HUES64 (cell line): ENCODE data around the gene WFIKKN1.

Experiments used
- H3K27ac ChIP-seq: 2 replicates; pipeline ENCODE4 v1.7.0; 2013; ENCODE audit warnings: low read depth, low read length, inconsistent platforms
- H3K27me3 ChIP-seq: 2 replicates; pipeline ENCODE4 v1.6.1; 2013; ENCODE audit warnings: mild to moderate bottlenecking, low read length; ENCODE audit not compliant: insufficient read depth
- H3K36me3 ChIP-seq: 2 replicates; pipeline ENCODE4 v1.6.1; 2013; ENCODE audit warnings: mild to moderate bottlenecking, low read length; ENCODE audit not compliant: insufficient read depth
- H3K4me1 ChIP-seq: 2 replicates; pipeline ENCODE4 v1.6.1; 2013; ENCODE audit warnings: mild to moderate bottlenecking, low read length, moderate library complexity; ENCODE audit not compliant: insufficient read depth
- H3K4me3 ChIP-seq: 2 replicates; pipeline ENCODE4 v1.5.1; 2013; ENCODE audit warnings: mild to moderate bottlenecking, low read length, moderate library complexity
- H3K9ac ChIP-seq: 2 replicates; pipeline ENCODE4 v1.6.1; 2013; ENCODE audit warnings: mild to moderate bottlenecking, low read depth, low read length
- H3K9me3 ChIP-seq: 2 replicates; pipeline ENCODE4 v1.6.1; 2013; ENCODE audit warnings: low read depth, low read length; ENCODE audit not compliant: insufficient read depth
- WGBS: fragments of 150-250, 120-280 bp; methylation state at CpG from one replicate; pipeline ENCODE4 v1.1.7; 2013; ENCODE audit warnings: missing lambda C conversion rate; 5-methylcytosine and 5-hydroxymethylcytosine counted together

Gene WFIKKN1

GRCh38 chr16:588889-589657, 41.7 kb upstream of the WFIKKN1 start:
- Histone ChIP-seq H3K27me3 (peaks cover 29% of the 10 kb centered on the region), H3K4me3 (peak overlapping the region; percentile 99), H3K9ac (peak overlapping the region; percentile 99), H3K36me3 (0 out of 2 replicates have a peak, but pooled peaks cover 2% of the 10 kb centered on the region), H3K9me3 (no peaks in the 10 kb centered on the region), H3K4me1 (peaks cover 4% of the 10 kb centered on the region; the same call in 1 of the 2 replicates), H3K27ac (peak overlapping the region; percentile 100)
- under 1% methylated on average over 107 of the region's 107 CpGs for WGBS

DNA sequence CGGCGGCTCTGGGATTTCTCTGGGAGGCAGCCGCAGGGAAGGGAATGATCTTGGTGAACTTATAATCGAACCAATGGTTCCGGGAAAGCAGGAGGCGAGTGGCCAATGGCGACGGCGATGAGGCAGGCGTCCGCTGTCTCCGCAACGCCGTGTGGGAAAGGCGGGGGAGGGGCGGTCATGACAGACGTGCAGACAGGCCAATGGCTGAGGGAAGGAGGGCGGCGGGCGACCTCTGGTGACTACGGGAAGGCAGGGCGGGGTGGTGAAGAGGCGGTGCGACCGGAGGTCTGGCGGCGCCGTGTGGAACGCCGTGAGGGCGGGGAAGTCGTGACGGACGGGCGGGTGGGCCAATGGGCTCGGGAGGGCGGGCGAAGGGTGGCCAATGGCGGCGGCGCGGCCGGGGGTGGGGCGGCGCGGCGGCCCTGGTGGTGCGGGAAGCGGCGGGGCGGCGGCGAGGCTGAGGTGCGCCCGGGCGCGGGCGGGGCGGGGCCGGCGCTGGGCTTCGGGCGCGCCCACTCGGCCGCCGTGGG, 41.1 kb upstream of the WFIKKN1 start, which contains the start of gene RAB40C:
Gene RAB40C, plus strand, starts transcription at position 409 of the 530 bp plus-strand sequence. CDS start 226 bp downstream, outside the sequence.
- peaks cover 4% of the 10 kb centered on the region; the same call in 1 of the 2 replicates for H3K4me1 ChIP-seq
- 0 out of 2 replicates have a peak, but pooled peaks cover 2% of the 10 kb centered on the region for H3K36me3 ChIP-seq
- under 1% methylated on average over 67 of the region's 67 CpGs for WGBS
- H3K27me3 ChIP-seq, result peaks cover 29% of the 10 kb centered on the region
- H3K27ac ChIP-seq, result peak within 1 kb of the TSS; percentile 100
- peak within 1 kb of the TSS; percentile 99 for H3K4me3 ChIP-seq
- H3K9me3 ChIP-seq, result no peaks in the 10 kb centered on the region
- peak within 1 kb of the TSS; percentile 99 for H3K9ac ChIP-seq

DNA sequence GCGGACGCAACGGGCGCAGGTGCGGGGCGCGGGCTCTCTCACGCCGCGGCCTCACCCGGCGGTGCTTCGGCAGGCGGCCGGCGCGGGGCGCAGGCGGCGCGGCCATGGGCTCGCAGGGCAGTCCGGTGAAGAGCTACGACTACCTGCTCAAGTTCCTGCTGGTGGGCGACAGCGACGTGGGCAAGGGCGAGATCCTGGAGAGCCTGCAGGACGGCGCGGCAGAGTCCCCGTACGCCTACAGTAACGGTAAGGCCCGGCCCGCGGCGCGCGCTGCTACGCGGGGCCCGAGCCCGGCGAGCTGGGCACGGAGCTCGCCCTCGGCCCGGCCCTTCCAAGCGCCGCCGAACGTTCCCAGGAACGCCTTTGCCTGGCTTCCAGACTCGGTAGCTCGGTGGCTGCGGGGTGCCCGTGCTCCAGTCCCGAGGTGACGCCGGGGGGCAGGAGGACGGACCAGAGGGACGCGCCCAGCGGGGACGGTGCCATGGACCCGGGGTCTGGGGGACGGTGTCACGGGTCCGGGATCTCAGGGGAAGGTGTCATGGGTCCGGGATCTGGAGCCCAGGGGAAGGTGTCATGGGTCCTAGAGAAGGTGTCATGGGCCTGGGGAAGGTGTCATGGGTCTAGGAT, 40.5 kb upstream of the WFIKKN1 start:
- peak overlapping the region; percentile 89 for H3K4me3 ChIP-seq
- H3K27ac ChIP-seq, result 0 out of 2 replicates have a peak overlapping the region, but pooled peaks have one; percentile 17
- H3K36me3 ChIP-seq, result 0 out of 2 replicates have a peak, but pooled peaks cover 2% of the 10 kb centered on the region
- H3K27me3 ChIP-seq, result peaks cover 29% of the 10 kb centered on the region
- WGBS, result 1% methylated on average over 71 of the region's 71 CpGs
- no peaks in the 10 kb centered on the region for H3K9me3 ChIP-seq
- H3K4me1 ChIP-seq, result peaks cover 4% of the 10 kb centered on the region; the same call in 1 of the 2 replicates
- H3K9ac ChIP-seq, result peak overlapping the region; percentile 73

- H3K27ac ChIP-seq, result no peak overlapping the region
- 0 out of 2 replicates have a peak, but pooled peaks cover 2% of the 10 kb centered on the region for H3K36me3 ChIP-seq
- no peak overlapping the region; the same call in 1 of the 2 replicates for H3K9ac ChIP-seq
- 72% methylated on average over 10 of the region's 10 CpGs for WGBS
- no peaks in the 10 kb centered on the region for H3K9me3 ChIP-seq
- H3K27me3 ChIP-seq, result peaks cover 25% of the 10 kb centered on the region
- peak overlapping the region; percentile 89 for H3K4me3 ChIP-seq
- peaks cover 4% of the 10 kb centered on the region; the same call in 1 of the 2 replicates for H3K4me1 ChIP-seq
Measured at GRCh38 chr16:590815-591200, 40.0 kb upstream of the WFIKKN1 start.

- WGBS, result 74% methylated on average over 8 of the region's 8 CpGs
- no peak overlapping the region for H3K27ac ChIP-seq
Measured at GRCh38 chr16:591231-591630, 39.6 kb upstream of the WFIKKN1 start.

DNA sequence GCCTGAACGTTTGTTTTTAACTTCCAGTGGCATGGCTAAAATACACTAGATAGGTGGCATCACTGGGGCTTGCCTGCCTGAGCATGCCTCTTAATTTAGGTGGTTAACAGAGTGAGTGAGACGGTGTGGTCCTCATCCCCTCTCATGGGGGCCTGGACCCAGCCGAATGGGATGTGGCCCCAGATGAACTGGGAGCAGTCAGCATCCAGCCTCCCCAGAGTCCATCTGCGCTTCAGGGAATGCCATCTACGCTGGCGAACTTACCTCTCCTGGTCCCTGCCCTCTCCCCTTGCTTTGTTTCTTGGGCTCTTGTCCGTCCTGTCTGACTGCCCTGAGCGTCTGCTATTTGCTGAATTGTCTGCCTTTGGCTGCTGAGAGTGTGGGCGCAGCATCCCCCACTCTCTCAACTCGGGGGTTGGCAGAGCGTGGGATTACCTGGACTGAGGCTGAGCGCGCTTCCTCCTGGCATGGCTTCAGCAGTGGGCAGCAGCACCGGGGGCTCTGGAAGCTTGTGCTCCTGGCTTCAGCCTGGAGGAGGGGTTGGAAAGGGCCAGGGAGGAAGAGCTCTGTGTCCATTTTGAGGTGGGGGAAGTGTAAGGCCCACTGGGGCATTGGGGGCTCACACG, 38.8 kb upstream of the WFIKKN1 start:
- Histone ChIP-seq H3K36me3 (0 out of 2 replicates have a peak, but pooled peaks cover 2% of the 10 kb centered on the region), H3K4me1 (peaks cover 4% of the 10 kb centered on the region; the same call in 1 of the 2 replicates), H3K9ac (no peak overlapping the region), H3K27me3 (peaks cover 13% of the 10 kb centered on the region), H3K4me3 (no peak overlapping the region), H3K27ac (no peak overlapping the region), H3K9me3 (no peaks in the 10 kb centered on the region)
- WGBS, result 93% methylated on average over 15 of the region's 15 CpGs

More at GRCh38 chr16:591231-591630, 39.6 kb upstream of the WFIKKN1 start:
- Histone ChIP-seq H3K9ac (no peak overlapping the region), H3K4me1 (peaks cover 4% of the 10 kb centered on the region; the same call in 1 of the 2 replicates), H3K36me3 (0 out of 2 replicates have a peak, but pooled peaks cover 2% of the 10 kb centered on the region), H3K27me3 (peaks cover 21% of the 10 kb centered on the region), H3K4me3 (peak overlapping the region; percentile 89), H3K9me3 (no peaks in the 10 kb centered on the region)

GRCh38 chr16:592518-593306, 38.1 kb upstream of the WFIKKN1 start:
- Histone ChIP-seq H3K27ac (no peak overlapping the region), H3K27me3 (peaks cover 7% of the 10 kb centered on the region), H3K4me3 (no peak overlapping the region), H3K4me1 (peaks cover 4% of the 10 kb centered on the region; the same call in 1 of the 2 replicates), H3K36me3 (0 out of 2 replicates have a peak, but pooled peaks cover 2% of the 10 kb centered on the region), H3K9ac (0 out of 2 replicates have a peak overlapping the region, but pooled peaks have one; percentile 20), H3K9me3 (no peaks in the 10 kb centered on the region)
- WGBS, result 94% methylated on average over 24 of the region's 24 CpGs

DNA sequence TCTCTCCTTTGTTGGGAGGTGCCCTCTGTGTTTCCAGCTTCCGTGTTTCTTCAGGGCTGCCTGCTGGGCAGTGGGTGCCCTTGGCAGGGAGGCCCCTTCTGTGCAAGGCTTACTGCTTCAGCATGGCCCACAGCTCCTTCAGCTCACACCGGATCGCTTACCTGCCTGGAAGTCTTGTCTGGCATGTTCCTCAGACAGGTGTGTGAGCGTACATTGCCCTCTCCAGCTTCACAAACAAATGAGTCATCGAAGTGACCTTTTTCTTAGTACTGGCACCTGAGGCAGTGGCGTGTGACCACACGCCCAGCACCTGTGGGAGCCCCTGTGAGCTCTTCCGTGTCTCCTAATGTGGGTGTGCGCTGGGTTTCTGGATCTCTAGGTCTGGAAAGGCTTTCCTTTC, 37.4 kb upstream of the WFIKKN1 start:
- H3K4me1 ChIP-seq, result no peaks in the 10 kb centered on the region
- WGBS, result 95% methylated on average over 9 of the region's 9 CpGs
- peaks cover 7% of the 10 kb centered on the region for H3K27me3 ChIP-seq
- H3K4me3 ChIP-seq, result no peak overlapping the region
- no peaks in the 10 kb centered on the region for H3K9me3 ChIP-seq
- H3K36me3 ChIP-seq, result 0 out of 2 replicates have a peak, but pooled peaks cover 2% of the 10 kb centered on the region
- no peak overlapping the region for H3K27ac ChIP-seq
- H3K9ac ChIP-seq, result no peak overlapping the region

GRCh38 chr16:593807-594206, 37.0 kb upstream of the WFIKKN1 start:
- H3K36me3 ChIP-seq, result 0 out of 2 replicates have a peak, but pooled peaks cover 2% of the 10 kb centered on the region
- 89% methylated on average over 16 of the region's 16 CpGs for WGBS
- H3K4me3 ChIP-seq, result no peak overlapping the region
- H3K27me3 ChIP-seq, result peaks cover 7% of the 10 kb centered on the region
- no peaks in the 10 kb centered on the region for H3K9me3 ChIP-seq
- H3K4me1 ChIP-seq, result no peaks in the 10 kb centered on the region
- no peak overlapping the region for H3K9ac ChIP-seq
- H3K27ac ChIP-seq, result no peak overlapping the region

DNA sequence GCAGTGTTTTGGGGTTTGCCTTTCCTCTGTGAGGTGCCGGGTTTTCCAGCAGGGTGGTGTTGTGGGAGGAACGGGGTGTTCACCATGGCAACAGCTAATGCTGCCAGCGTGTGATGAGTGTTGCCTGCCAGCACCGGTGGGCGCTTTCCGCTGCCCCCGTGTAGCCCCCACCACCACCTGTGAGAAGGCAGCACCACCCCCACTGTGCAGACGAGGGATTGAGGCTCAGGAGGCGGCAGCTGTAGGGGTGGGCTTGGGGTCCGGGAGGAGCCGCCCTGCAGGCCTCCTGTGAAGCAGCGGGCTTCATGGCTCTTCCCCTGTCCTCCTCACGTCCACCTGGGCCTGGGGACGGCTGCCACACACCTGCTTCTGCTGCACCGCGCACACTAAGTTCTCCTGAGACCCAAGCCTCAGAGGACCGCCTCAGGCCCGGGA, 35.7 kb upstream of the WFIKKN1 start:
- H3K27me3 ChIP-seq, result peaks cover 7% of the 10 kb centered on the region
- no peaks in the 10 kb centered on the region for H3K4me1 ChIP-seq
- no peak overlapping the region for H3K27ac ChIP-seq
- H3K4me3 ChIP-seq, result no peak overlapping the region
- peaks cover 7% of the 10 kb centered on the region; the same call in 1 of the 2 replicates for H3K36me3 ChIP-seq
- no peak overlapping the region; the same call in 1 of the 2 replicates for H3K9ac ChIP-seq
- peaks cover 3% of the 10 kb centered on the region; the same call in 1 of the 2 replicates for H3K9me3 ChIP-seq
- WGBS, result 94% methylated on average over 18 of the region's 18 CpGs
